DND-41 (cell line): ENCODE data around the gene ARPC1A.

Experiments
- ATAC-seq: fragments of 200-7000 bp; cut with Tn5 transposase; 3 replicates; pipeline ENCODE4 v1.9.1; 2021; ENCODE audit warnings: low read depth; ENCODE audit not compliant: insufficient read depth
- DNase-seq: peaks from one replicate; pipeline ENCODE4 v3.0.0-alpha.2; 2020
- H2AFZ ChIP-seq: 2 replicates; pipeline ENCODE4 v1.6.0; 2012; ENCODE audit warnings: low read depth, low read length
- H3K27ac ChIP-seq: 2 replicates; pipeline ENCODE4 v1.5.1; 2012; ENCODE audit warnings: low read length, inconsistent platforms
- H3K27me3 ChIP-seq: fragments of 200-600 bp; sonication (generic); 2 replicates; pipeline ENCODE4 v1.6.0; 2012; ENCODE audit warnings: low read length, mild to moderate bottlenecking, inconsistent platforms; ENCODE audit not compliant: insufficient read depth, poor library complexity
- H3K36me3 ChIP-seq: 2 replicates; pipeline ENCODE4 v1.5.1; 2012; ENCODE audit warnings: low read length, inconsistent platforms; ENCODE audit not compliant: insufficient read depth
- H3K4me1 ChIP-seq: 2 replicates; pipeline ENCODE4 v1.5.1; 2012; ENCODE audit warnings: mild to moderate bottlenecking, low read length; ENCODE audit not compliant: insufficient read depth
- H3K4me2 ChIP-seq: 2 replicates; pipeline ENCODE4 v1.6.0; 2012; ENCODE audit warnings: mild to moderate bottlenecking, moderate library complexity, low read length, inconsistent platforms; ENCODE audit not compliant: insufficient read depth
- H3K4me3 ChIP-seq, 2 experiments: fragments of 200-600 bp in 1 of 2; shearing (Covaris generic) in 1 of 2; 2 replicates each; pipeline ENCODE4 v1.5.1; 2012 to 2016; ENCODE audit warnings: inconsistent platforms in 2 of 2, low read length in 2 of 2, mild to moderate bottlenecking in 2 of 2, low read depth in 1 of 2, moderate library complexity in 1 of 2
- H3K79me2 ChIP-seq: 2 replicates; pipeline ENCODE4 v1.6.0; 2012; ENCODE audit warnings: low read length, inconsistent platforms; ENCODE audit not compliant: insufficient read depth
- H3K9ac ChIP-seq: 2 replicates; pipeline ENCODE4 v1.6.0; 2012; ENCODE audit warnings: low read depth, mild to moderate bottlenecking, inconsistent platforms, low read length, moderate library complexity
- H3K9me3 ChIP-seq: 2 replicates; pipeline ENCODE4 v1.5.1; 2012; ENCODE audit warnings: low read length, moderate library complexity, mild to moderate bottlenecking, inconsistent platforms; ENCODE audit not compliant: insufficient read depth, severe bottlenecking
- H4K20me1 ChIP-seq: 2 replicates; pipeline ENCODE4 v1.6.0; 2012; ENCODE audit warnings: low read length; ENCODE audit not compliant: insufficient read depth
- EZH2 ChIP-seq: IDR thresholded peaks from 3 replicates; pipeline ENCODE4 v1.6.1; 2012; ENCODE audit warnings: borderline replicate concordance, low read depth, mild to moderate bottlenecking, moderate library complexity, low read length, inconsistent platforms; ENCODE audit not compliant: severe bottlenecking
- TF ChIP-seq, protein P1 (sequence below): IDR thresholded peaks from 2 replicates; pipeline ENCODE4 v1.5.1; 2012; ENCODE audit warnings: borderline replicate concordance, low read length, moderate library complexity, mild to moderate bottlenecking; ENCODE audit not compliant: poor library complexity, severe bottlenecking; ENCODE audit errors: extremely low read depth

ARPC1A gene

DNA sequence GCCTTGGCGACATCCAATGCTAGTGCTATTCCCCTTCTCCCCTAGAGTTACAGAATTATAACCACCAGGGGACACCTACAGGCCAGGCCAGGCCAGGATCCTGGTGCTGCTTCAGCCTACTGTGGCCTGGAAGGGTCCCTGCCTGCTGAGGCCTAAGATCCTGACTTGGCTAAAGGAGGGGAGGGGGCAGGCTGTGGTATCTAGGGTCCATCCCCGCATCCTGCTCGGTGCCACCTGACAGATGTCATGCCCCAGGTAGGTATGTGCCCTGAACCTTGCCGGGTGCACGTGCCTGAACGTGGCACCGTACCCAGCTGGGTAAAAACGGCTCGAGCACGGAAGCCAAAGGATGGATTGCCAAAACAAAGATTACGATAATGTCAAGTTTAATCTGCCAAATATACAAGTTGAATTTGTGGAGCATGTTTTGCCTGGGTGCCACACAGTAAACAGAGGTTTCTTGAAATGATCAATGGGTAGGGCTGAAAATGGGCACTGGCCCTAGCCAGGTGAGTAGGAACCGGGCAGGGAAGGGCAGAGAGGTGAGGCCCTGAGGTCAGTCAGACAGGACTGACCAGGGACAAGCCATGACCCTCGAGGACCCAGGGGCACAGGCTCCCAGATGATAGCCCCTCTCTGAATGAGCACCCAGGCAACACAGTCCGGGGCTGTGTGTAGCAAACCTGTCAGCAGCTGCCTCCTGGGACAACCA, 70.1 kb downstream of the ARPC1A start:
- peaks cover 97% of the 10 kb centered on the region for H3K36me3 ChIP-seq
- H3K9ac ChIP-seq: no peak overlapping the region
- no peaks in the 10 kb centered on the region for H3K4me1 ChIP-seq
- ATAC-seq (no peak), DNase-seq (no peak)
- no peak overlapping the region for H3K27ac ChIP-seq
- H4K20me1 ChIP-seq: peaks cover 68% of the 10 kb centered on the region
- H3K9me3 ChIP-seq: no peaks in the 10 kb centered on the region
- peaks cover 24% of the 10 kb centered on the region for H3K79me2 ChIP-seq
- no peaks in the 10 kb centered on the region for H3K27me3 ChIP-seq
- no peak overlapping the region for H2AFZ ChIP-seq
- no peak overlapping the region for H3K4me2 ChIP-seq
- TF ChIP-seq EZH2: no peak
- TF ChIP-seq, protein P1, sequence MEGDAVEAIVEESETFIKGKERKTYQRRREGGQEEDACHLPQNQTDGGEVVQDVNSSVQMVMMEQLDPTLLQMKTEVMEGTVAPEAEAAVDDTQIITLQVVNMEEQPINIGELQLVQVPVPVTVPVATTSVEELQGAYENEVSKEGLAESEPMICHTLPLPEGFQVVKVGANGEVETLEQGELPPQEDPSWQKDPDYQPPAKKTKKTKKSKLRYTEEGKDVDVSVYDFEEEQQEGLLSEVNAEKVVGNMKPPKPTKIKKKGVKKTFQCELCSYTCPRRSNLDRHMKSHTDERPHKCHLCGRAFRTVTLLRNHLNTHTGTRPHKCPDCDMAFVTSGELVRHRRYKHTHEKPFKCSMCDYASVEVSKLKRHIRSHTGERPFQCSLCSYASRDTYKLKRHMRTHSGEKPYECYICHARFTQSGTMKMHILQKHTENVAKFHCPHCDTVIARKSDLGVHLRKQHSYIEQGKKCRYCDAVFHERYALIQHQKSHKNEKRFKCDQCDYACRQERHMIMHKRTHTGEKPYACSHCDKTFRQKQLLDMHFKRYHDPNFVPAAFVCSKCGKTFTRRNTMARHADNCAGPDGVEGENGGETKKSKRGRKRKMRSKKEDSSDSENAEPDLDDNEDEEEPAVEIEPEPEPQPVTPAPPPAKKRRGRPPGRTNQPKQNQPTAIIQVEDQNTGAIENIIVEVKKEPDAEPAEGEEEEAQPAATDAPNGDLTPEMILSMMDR: no peak
- H3K4me3 ChIP-seq: no peak overlapping the region

- peaks cover 69% of the 10 kb centered on the region for H4K20me1 ChIP-seq
- H3K79me2 ChIP-seq: peaks cover 28% of the 10 kb centered on the region
- peaks cover 96% of the 10 kb centered on the region for H3K36me3 ChIP-seq
- ATAC-seq (no peak), DNase-seq (no peak)
- H3K4me3 ChIP-seq: no peak overlapping the region
- no peak overlapping the region for H3K27ac ChIP-seq
- no peaks in the 10 kb centered on the region for H3K4me1 ChIP-seq
- H3K4me2 ChIP-seq: no peak overlapping the region
- H3K9me3 ChIP-seq: no peaks in the 10 kb centered on the region
- H3K9ac ChIP-seq: no peak overlapping the region
- no peak overlapping the region for H2AFZ ChIP-seq
- H3K27me3 ChIP-seq: no peaks in the 10 kb centered on the region
- TF ChIP-seq EZH2: no peak
- TF ChIP-seq, protein P1: no peak
Measured at GRCh38 chr7:99396418-99397296, 71.0 kb downstream of the ARPC1A start.

DNA sequence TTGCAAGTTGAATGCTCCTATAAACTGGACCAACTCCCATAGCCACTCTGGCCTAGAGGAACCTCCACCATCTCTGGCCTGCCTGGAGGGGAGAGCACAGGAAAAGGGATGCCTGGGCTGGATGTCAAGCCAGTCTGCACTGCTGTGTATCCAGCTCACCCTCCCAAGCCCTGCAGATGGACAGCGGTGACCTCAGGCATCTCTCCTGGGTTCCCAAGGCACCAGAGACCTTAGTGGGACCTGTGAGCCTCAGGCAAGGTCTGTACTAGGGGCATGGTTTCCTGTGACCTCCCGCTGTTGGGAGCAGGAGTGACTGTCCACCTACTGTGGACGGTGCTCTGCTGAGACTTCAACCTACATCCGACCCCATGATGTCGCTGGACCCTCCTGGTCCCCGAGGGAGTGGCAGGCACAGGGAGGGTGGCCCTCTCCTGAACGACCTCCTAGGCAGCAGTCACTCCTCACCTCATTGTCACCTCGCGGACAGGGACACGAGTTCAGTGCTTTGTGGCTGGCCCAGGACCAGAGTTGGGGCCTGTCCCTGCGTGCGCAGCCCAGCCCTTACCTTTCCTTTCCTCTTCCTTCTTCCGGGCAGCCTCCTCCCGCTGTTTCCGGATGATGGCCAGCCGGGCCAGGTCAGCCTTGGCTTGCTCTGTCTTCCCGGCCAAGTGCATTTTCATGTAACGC, 71.7 kb downstream of the ARPC1A start:
- H2AFZ ChIP-seq: no peak overlapping the region
- H3K36me3 ChIP-seq: peaks cover 95% of the 10 kb centered on the region
- H3K27me3 ChIP-seq: no peaks in the 10 kb centered on the region
- no peak for TF ChIP-seq EZH2
- TF ChIP-seq, protein P1: no peak
- peaks cover 28% of the 10 kb centered on the region for H3K79me2 ChIP-seq
- H3K4me1 ChIP-seq: no peaks in the 10 kb centered on the region
- peaks cover 69% of the 10 kb centered on the region for H4K20me1 ChIP-seq
- H3K9ac ChIP-seq: no peak overlapping the region
- no peak overlapping the region for H3K27ac ChIP-seq
- ATAC-seq (0 out of 3 replicates have a peak, but pooled peaks have one; percentile 8), DNase-seq (no peak)
- H3K4me2 ChIP-seq: no peak overlapping the region
- H3K9me3 ChIP-seq: no peaks in the 10 kb centered on the region
- H3K4me3 ChIP-seq: no peak overlapping the region
